Neuronal stem cell (in vitro differentiated cells): ENCODE measurements around the gene REG3A.

ENCODE experiments used
- DNase-seq: peaks from one replicate; pipeline ENCODE4 v3.0.0-alpha.2; 2013; ENCODE audit warnings: low spot score
- H2AFZ ChIP-seq: one replicate; pipeline ENCODE4 v1.6.1; 2013; ENCODE audit warnings: mild to moderate bottlenecking, low read length, inconsistent platforms
- H2AK5ac ChIP-seq: 2 replicates; pipeline ENCODE4 v1.6.1; 2013; ENCODE audit warnings: low read depth, mild to moderate bottlenecking, inconsistent platforms, low read length, moderate library complexity, mixed read lengths
- H2BK120ac ChIP-seq: 2 replicates; pipeline ENCODE4 v1.6.1; 2013; ENCODE audit warnings: low read depth, mild to moderate bottlenecking, inconsistent platforms, low read length, moderate library complexity, mixed read lengths
- H2BK12ac ChIP-seq: one replicate; pipeline ENCODE4 v1.6.1; 2013; ENCODE audit warnings: low read length, inconsistent platforms
- H2BK15ac ChIP-seq: 2 replicates; pipeline ENCODE4 v1.6.1; 2013; ENCODE audit warnings: mild to moderate bottlenecking, low read length, inconsistent platforms, mixed read lengths
- H2BK5ac ChIP-seq: one replicate; pipeline ENCODE4 v1.6.1; 2013; ENCODE audit warnings: inconsistent platforms, mild to moderate bottlenecking, low read length, moderate library complexity
- H3K14ac ChIP-seq: one replicate; pipeline ENCODE4 v1.6.1; 2013; ENCODE audit warnings: low read length, inconsistent platforms
- H3K18ac ChIP-seq: 2 replicates; pipeline ENCODE4 v1.6.1; 2013; ENCODE audit warnings: low read length, inconsistent platforms
- H3K23ac ChIP-seq: 2 replicates; pipeline ENCODE4 v1.6.1; 2013; ENCODE audit warnings: low read depth, mild to moderate bottlenecking, mixed read lengths, low read length, inconsistent platforms; ENCODE audit not compliant: poor library complexity
- H3K27ac ChIP-seq: replicated peaks from 3 replicates; pipeline ENCODE4 v1.5.1; 2013; ENCODE audit warnings: low read length, inconsistent platforms
- H3K27me3 ChIP-seq, 3 experiments: 2 replicates each; pipeline ENCODE4 v1.6.1; 2013; ENCODE audit warnings: low read length in 3 of 3, mild to moderate bottlenecking in 2 of 3, inconsistent platforms in 1 of 3, low read depth in 1 of 3, mixed read lengths in 1 of 3, moderate library complexity in 1 of 3; ENCODE audit not compliant: control insufficient read depth in 3 of 3, insufficient read depth in 3 of 3
- H3K36me3 ChIP-seq, 2 donors: replicated peaks in 1 of 2; 2 replicates each; pipeline ENCODE4 v1.6.1; 2013; ENCODE audit warnings: low read length in 2 of 2; ENCODE audit not compliant: control insufficient read depth in 2 of 2, insufficient read depth in 2 of 2
- H3K4ac ChIP-seq: 2 replicates; pipeline ENCODE4 v1.6.1; 2013; ENCODE audit warnings: inconsistent platforms, mild to moderate bottlenecking, low read length, moderate library complexity
- H3K4me1 ChIP-seq, 2 donors: 1 replicate in 1 of 2; 2 replicates in 1 of 2; pipeline ENCODE4 v1.6.1; 2013; ENCODE audit warnings: low read length in 2 of 2, low read depth in 1 of 2; ENCODE audit not compliant: control insufficient read depth in 2 of 2, insufficient read depth in 1 of 2
- H3K4me2 ChIP-seq: one replicate; pipeline ENCODE4 v1.6.1; 2013; ENCODE audit warnings: mild to moderate bottlenecking, low read length, inconsistent platforms; ENCODE audit not compliant: insufficient read depth, poor library complexity, severe bottlenecking
- H3K4me3 ChIP-seq, 2 donors: 2 replicates each; pipeline ENCODE4 v1.5.1; 2013; ENCODE audit warnings: low read length in 2 of 2, mild to moderate bottlenecking in 2 of 2, inconsistent platforms in 1 of 2, moderate library complexity in 1 of 2
- H3K79me1 ChIP-seq: one replicate; pipeline ENCODE4 v1.6.1; 2013; ENCODE audit warnings: low read depth, mild to moderate bottlenecking, inconsistent platforms, low read length, moderate library complexity
- H3K9ac ChIP-seq: one replicate; pipeline ENCODE4 v1.6.1; 2013; ENCODE audit warnings: mild to moderate bottlenecking, low read depth, low read length, inconsistent platforms; ENCODE audit not compliant: poor library complexity
- H3K9me3 ChIP-seq, 2 donors: replicated peaks in 1 of 2; 2 replicates each; pipeline versions ENCODE3 to v1.6.1; 2013; ENCODE audit warnings: low read length in 2 of 2, mild to moderate bottlenecking in 2 of 2, inconsistent platforms in 1 of 2, low read depth in 1 of 2, mixed read lengths in 1 of 2, moderate library complexity in 1 of 2; ENCODE audit not compliant: control insufficient read depth in 2 of 2, insufficient read depth in 1 of 2
- H4K8ac ChIP-seq: one replicate; pipeline ENCODE4 v1.6.1; 2013; ENCODE audit warnings: low read depth, mild to moderate bottlenecking, inconsistent platforms, low read length, moderate library complexity
- H4K91ac ChIP-seq: one replicate; pipeline ENCODE4 v1.6.1; 2013; ENCODE audit warnings: low read length, low read depth, mild to moderate bottlenecking, inconsistent platforms; ENCODE audit not compliant: poor library complexity
- WGBS, 2 donors: extraction: QIAGEN DNeasy Blood & Tissue Kit; methylation state at CpG; one replicate each; pipeline ENCODE4 v1.1.7; 2013; ENCODE audit warnings: missing lambda C conversion rate in 2 of 2, mixed read lengths in 1 of 2; ENCODE audit not compliant: insufficient read length in 2 of 2, insufficient replicate concordance in 1 of 2; ENCODE audit errors: extremely low coverage in 2 of 2; 5-methylcytosine and 5-hydroxymethylcytosine counted together

Gene REG3A

GRCh38 chr2:79178076-79178674 is 18.6 kb upstream of the REG3A start:
- Histone ChIP-seq H3K18ac (no peak overlapping the region), H3K79me1 (no peaks in the 10 kb centered on the region), H2AK5ac (no peak overlapping the region), H2AFZ (no peak overlapping the region), H3K36me3 (no peaks in the 10 kb centered on the region), H3K4me1 (no peaks in the 10 kb centered on the region), H3K23ac (no peak overlapping the region), H3K9me3 (peaks cover 0 to 4% of the 10 kb centered on the region in 2 donors), H3K4me2 (no peak overlapping the region), H2BK15ac (no peak overlapping the region), H3K4me3 (no peak overlapping the region), H3K27ac (no peak overlapping the region), H4K8ac (no peak overlapping the region), H3K14ac (no peak overlapping the region), H2BK12ac (no peak overlapping the region), H3K27me3 (no peaks in the 10 kb centered on the region), H3K4ac (no peak overlapping the region), H2BK5ac (no peak overlapping the region), H3K9ac (no peak overlapping the region), H2BK120ac (no peak overlapping the region), H4K91ac (no peak overlapping the region)
- WGBS, 2 donors, result no CpG with 5 or more reads among the region's 6 CpGs
- DNase-seq, result no peak

DNA sequence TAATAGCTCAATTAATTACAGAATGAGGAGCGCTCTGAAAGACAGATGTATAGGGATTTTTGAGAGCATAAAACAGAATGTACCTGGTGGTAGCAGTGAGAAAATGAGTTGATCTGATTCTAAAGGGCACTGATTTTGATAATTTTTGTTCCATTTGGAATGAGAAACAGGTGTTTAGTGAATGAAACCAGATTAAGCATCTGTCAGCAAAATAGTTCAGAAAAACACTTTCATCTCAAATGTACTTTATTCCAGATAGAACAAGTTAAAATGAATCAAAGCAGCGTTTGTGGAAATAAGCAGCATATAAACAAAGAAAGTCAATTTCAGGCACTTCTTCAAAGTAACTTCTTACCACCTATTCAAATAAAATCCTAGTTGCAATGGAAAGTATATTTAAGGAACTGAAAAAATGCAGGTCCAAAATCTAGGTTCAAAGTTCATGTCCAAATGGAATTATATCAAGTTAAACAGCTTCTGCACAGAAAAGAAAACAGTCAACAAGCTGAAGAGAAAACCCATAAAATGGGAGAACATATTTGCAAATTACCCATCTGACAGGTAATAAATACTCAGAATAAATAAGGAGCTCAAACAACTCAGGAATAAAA is 11.9 kb upstream of the REG3A start:
- Histone ChIP-seq H4K91ac (no peak overlapping the region), H3K23ac (no peak overlapping the region), H2BK15ac (no peak overlapping the region), H3K4me2 (no peak overlapping the region), H3K18ac (no peak overlapping the region), H3K14ac (no peak overlapping the region), H4K8ac (no peak overlapping the region), H2BK120ac (no peak overlapping the region), H3K27me3 (no peaks in the 10 kb centered on the region), H2AK5ac (no peak overlapping the region), H3K27ac (no peak overlapping the region), H2BK12ac (no peak overlapping the region), H3K9ac (no peak overlapping the region), H3K36me3 (no peaks in the 10 kb centered on the region), H3K4me1 (no peaks in the 10 kb centered on the region), H2BK5ac (no peak overlapping the region), H3K4me3 (no peak overlapping the region), H3K79me1 (no peaks in the 10 kb centered on the region), H3K4ac (no peak overlapping the region), H3K9me3 (no peaks in the 10 kb centered on the region), H2AFZ (no peak overlapping the region)
- no CpG with 5 or more reads among the region's 2 CpGs for WGBS, 2 donors
- DNase-seq, result no peak

DNA sequence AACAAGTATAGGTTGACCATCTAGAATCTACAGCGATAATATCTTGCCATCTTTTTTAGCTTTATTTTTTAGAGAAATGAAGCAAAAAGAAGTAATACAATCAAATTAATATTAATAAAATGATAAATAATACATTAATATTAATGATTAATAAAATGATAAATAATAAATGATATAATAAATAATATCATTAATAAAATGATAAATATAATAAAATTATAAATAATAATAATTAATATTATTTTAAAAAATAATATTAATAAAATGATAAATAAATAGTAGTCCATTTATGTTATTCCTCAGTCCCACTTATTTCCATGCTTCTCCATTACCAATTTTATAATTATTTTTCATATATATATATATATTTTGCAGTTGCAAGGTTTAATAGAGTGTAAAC is 3.2 kb upstream of the REG3A start:
- Histone ChIP-seq H3K18ac (no peak overlapping the region), H3K36me3 (no peaks in the 10 kb centered on the region), H2AFZ (no peak overlapping the region), H4K91ac (no peak overlapping the region), H2BK15ac (no peak overlapping the region), H3K27ac (no peak overlapping the region), H2BK120ac (no peak overlapping the region), H3K14ac (no peak overlapping the region), H3K4ac (no peak overlapping the region), H3K9me3 (no peaks in the 10 kb centered on the region), H3K9ac (no peak overlapping the region), H3K4me2 (no peak overlapping the region), H3K23ac (no peak overlapping the region), H2AK5ac (no peak overlapping the region), H3K4me1 (no peaks in the 10 kb centered on the region), H3K4me3 (no peak overlapping the region), H3K27me3 (no peaks in the 10 kb centered on the region), H4K8ac (no peak overlapping the region), H3K79me1 (no peaks in the 10 kb centered on the region), H2BK12ac (no peak overlapping the region), H2BK5ac (no peak overlapping the region)
- no CpG with 5 or more reads among the region's 1 CpG for WGBS, 2 donors
- no peak for DNase-seq

DNA sequence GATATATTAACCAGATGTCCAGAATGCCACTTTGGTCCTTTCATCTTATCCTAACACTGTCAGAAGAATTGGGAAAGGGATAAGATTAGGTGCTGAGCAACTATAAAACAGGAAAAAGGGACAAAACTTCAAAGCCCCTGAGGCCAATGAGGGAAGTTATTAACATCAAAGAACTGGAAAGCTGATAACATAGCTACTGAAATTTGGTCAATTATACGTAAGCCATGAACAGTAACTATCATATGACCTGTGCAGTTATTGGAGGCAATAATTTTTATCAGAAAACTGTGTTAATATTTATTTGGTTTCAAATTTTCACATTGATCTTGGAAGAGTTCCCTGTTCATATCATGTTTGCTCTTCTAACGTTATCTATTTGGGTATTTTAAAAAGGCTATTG is 2.6 kb upstream of the REG3A start:
- H2BK12ac ChIP-seq, result no peak overlapping the region
- no peak overlapping the region for H3K4ac ChIP-seq
- no peak overlapping the region for H2BK15ac ChIP-seq
- no peak overlapping the region for H2AFZ ChIP-seq
- H3K4me3 ChIP-seq, result no peak overlapping the region
- H3K4me2 ChIP-seq, result no peak overlapping the region
- H3K9ac ChIP-seq, result no peak overlapping the region
- whole genome bisulfite sequencing, 2 donors, result no CpG with 5 or more reads among the region's 2 CpGs
- no peak overlapping the region for H4K91ac ChIP-seq
- H3K14ac ChIP-seq, result no peak overlapping the region
- H3K23ac ChIP-seq, result no peak overlapping the region
- H2AK5ac ChIP-seq, result no peak overlapping the region
- no peaks in the 10 kb centered on the region for H3K27me3 ChIP-seq
- H4K8ac ChIP-seq, result no peak overlapping the region
- no peaks in the 10 kb centered on the region for H3K4me1 ChIP-seq
- H3K36me3 ChIP-seq, result no peaks in the 10 kb centered on the region
- no peak overlapping the region for H2BK5ac ChIP-seq
- DNase-seq, result no peak
- H3K18ac ChIP-seq, result no peak overlapping the region
- H3K27ac ChIP-seq, result no peak overlapping the region
- H3K9me3 ChIP-seq, result no peaks in the 10 kb centered on the region
- no peaks in the 10 kb centered on the region for H3K79me1 ChIP-seq
- H2BK120ac ChIP-seq, result no peak overlapping the region
